IMR-90 (cell line): ENCODE measurements around the gene MIER3. TPM values are rescaled to one million over a fixed set of nuclear protein-coding genes. Genes with fewer than 3 reads are reported as not detected.

ENCODE experiments used
- ATAC-seq: fragments of 200-7000 bp; cut with Tn5 transposase; 2 replicates; pipeline ENCODE4 v1.9.1; 2020; ENCODE audit warnings: low read depth, mild to moderate bottlenecking, moderate library complexity
- BruUV-seq: library from RNA; stranded (reverse); fragments of 400-500 nt; replicated peaks from 2 replicates; lab custom pipeline; 2021; lab: Mats Ljungman, UMichigan
- CTCF ChIA-PET: fragments of 300-600 bp; formaldehyde crosslinking; extraction: SDS; loops from one replicate; lab custom pipeline; 2021; ENCODE audit warnings: antibody characterized with exemption; lab: Yijun Ruan, JAX
- POLR2A ChIA-PET: fragments of 300-600 bp; sonication (Branson Sonifier 250); formaldehyde crosslinking; loops from one replicate; lab custom pipeline; 2022; ENCODE audit warnings: antibody characterized with exemption; ENCODE audit not compliant: unreplicated experiment; lab: Charles Lee
- DNase-seq: peaks from one replicate; pipeline ENCODE4 v3.0.0; 2013
- H2AFZ ChIP-seq: replicated peaks from 2 replicates; pipeline ENCODE3; 2013; ENCODE audit warnings: low read length, mild to moderate bottlenecking; ENCODE audit not compliant: poor library complexity
- H2AK5ac ChIP-seq: 2 replicates; pipeline ENCODE4 v1.6.1; 2013; ENCODE audit warnings: low read depth, low read length, inconsistent platforms
- H2AK9ac ChIP-seq: replicated peaks from 2 replicates; pipeline ENCODE3; 2013; ENCODE audit warnings: mild to moderate bottlenecking, low read depth, low read length, moderate library complexity; ENCODE audit not compliant: poor library complexity
- H2BK120ac ChIP-seq: 2 replicates; pipeline ENCODE4 v1.6.1; 2013; ENCODE audit warnings: low read depth, low read length, inconsistent platforms
- H2BK15ac ChIP-seq: 3 replicates; pipeline ENCODE4 v1.6.1; 2013; ENCODE audit warnings: low read depth, low read length, inconsistent platforms
- H2BK20ac ChIP-seq: 2 replicates; pipeline ENCODE4 v1.6.1; 2013; ENCODE audit warnings: low read depth, mild to moderate bottlenecking, inconsistent platforms, low read length, moderate library complexity
- H2BK5ac ChIP-seq: 2 replicates; pipeline ENCODE4 v1.6.1; 2013; ENCODE audit warnings: mild to moderate bottlenecking, low read depth, low read length, inconsistent platforms; ENCODE audit not compliant: poor library complexity, severe bottlenecking
- H3K14ac ChIP-seq: replicated peaks from 2 replicates; pipeline ENCODE4 v1.6.1; 2013; ENCODE audit warnings: low read depth, low read length, inconsistent platforms
- H3K18ac ChIP-seq: 2 replicates; pipeline ENCODE4 v1.6.1; 2013; ENCODE audit warnings: low read depth, low read length, control low read depth
- H3K23ac ChIP-seq: 2 replicates; pipeline ENCODE4 v1.6.1; 2013; ENCODE audit warnings: low read depth, low read length, inconsistent platforms
- H3K27ac ChIP-seq: 2 replicates; pipeline ENCODE4 v1.5.1; 2013; ENCODE audit warnings: mild to moderate bottlenecking, control low read depth, low read length; ENCODE audit not compliant: insufficient read depth
- H3K27me3 ChIP-seq: 2 replicates; pipeline ENCODE4 v1.6.1; 2013; ENCODE audit warnings: low read length; ENCODE audit not compliant: control insufficient read depth, insufficient read depth
- H3K36me3 ChIP-seq: 2 replicates; pipeline ENCODE4 v1.6.1; 2013; ENCODE audit warnings: low read length, mixed read lengths; ENCODE audit not compliant: control insufficient read depth, insufficient read depth
- H3K4ac ChIP-seq: 2 replicates; pipeline ENCODE4 v1.6.1; 2013; ENCODE audit warnings: low read depth, low read length, inconsistent platforms
- H3K4me1 ChIP-seq: 2 replicates; pipeline ENCODE4 v1.6.1; 2013; ENCODE audit warnings: low read length, mixed read lengths; ENCODE audit not compliant: control insufficient read depth, insufficient read depth
- H3K4me2 ChIP-seq: 2 replicates; pipeline ENCODE4 v1.6.1; 2013; ENCODE audit warnings: low read depth, mild to moderate bottlenecking, control low read depth, low read length, moderate library complexity
- H3K4me3 ChIP-seq: 2 replicates; pipeline ENCODE4 v1.5.1; 2013; ENCODE audit warnings: low read depth, mild to moderate bottlenecking, control low read depth, low read length, moderate library complexity; ENCODE audit not compliant: insufficient read depth
- H3K56ac ChIP-seq: 2 replicates; pipeline ENCODE4 v1.6.1; 2013; ENCODE audit warnings: low read length, inconsistent platforms; ENCODE audit not compliant: insufficient read depth; ENCODE audit errors: extremely low read depth
- H3K79me1 ChIP-seq, 2 experiments: 2 replicates each; pipeline ENCODE4 v1.6.1; 2013; ENCODE audit warnings: low read length in 2 of 2, inconsistent platforms in 1 of 2, low read depth in 1 of 2
- H3K9ac ChIP-seq: 2 replicates; pipeline ENCODE4 v1.6.1; 2013; ENCODE audit warnings: low read depth, low read length, control low read depth
- H3K9me1 ChIP-seq: 2 replicates; pipeline ENCODE4 v1.6.1; 2013; ENCODE audit warnings: low read length, inconsistent platforms; ENCODE audit not compliant: insufficient read depth
- H3K9me3 ChIP-seq: 2 replicates; pipeline ENCODE4 v1.6.1; 2013; ENCODE audit warnings: low read length; ENCODE audit not compliant: control insufficient read depth, insufficient read depth
- H4K20me1 ChIP-seq: 2 replicates; pipeline ENCODE4 v1.6.1; 2013; ENCODE audit warnings: low read length, inconsistent platforms; ENCODE audit not compliant: insufficient read depth
- H4K5ac ChIP-seq: 2 replicates; pipeline ENCODE4 v1.6.1; 2013; ENCODE audit warnings: mild to moderate bottlenecking, low read depth, low read length, control low read depth
- H4K8ac ChIP-seq, 2 experiments: 2 replicates each; pipeline ENCODE4 v1.6.1; 2013; ENCODE audit warnings: low read depth in 2 of 2, low read length in 2 of 2, control low read depth in 1 of 2, inconsistent platforms in 1 of 2
- H4K91ac ChIP-seq: 2 replicates; pipeline ENCODE4 v1.6.1; 2013; ENCODE audit warnings: low read depth, low read length, inconsistent platforms; ENCODE audit not compliant: insufficient read depth
- BHLHE40 ChIP-seq: fragments of 150-350 bp; IDR thresholded peaks from 2 replicates; pipeline ENCODE4 v1.6.1; 2016; ENCODE audit warnings: mild to moderate bottlenecking, low read depth, low read length
- CEBPB ChIP-seq: IDR thresholded peaks from 2 replicates; pipeline ENCODE4 v1.6.1; 2012; ENCODE audit warnings: low read depth, low read length, improper control_type of control experiment
- CHD1 ChIP-seq: IDR thresholded peaks from 2 replicates; pipeline ENCODE4 v1.6.1; 2012; ENCODE audit warnings: low read depth, low read length, improper control_type of control experiment
- CTCF ChIP-seq: conservative IDR thresholded peaks from 2 replicates; pipeline ENCODE4 v1.5.1; 2012; ENCODE audit warnings: mild to moderate bottlenecking, low read depth, low read length, improper control_type of control experiment
- ELK1 ChIP-seq: fragments of 150-350 bp; IDR thresholded peaks from 2 replicates; pipeline ENCODE4 v1.6.1; 2016; ENCODE audit warnings: low read depth, mild to moderate bottlenecking, low read length, moderate library complexity, borderline replicate concordance
- FOS ChIP-seq: fragments of 150-350 bp; IDR thresholded peaks from 2 replicates; pipeline ENCODE4 v1.6.1; 2016; ENCODE audit warnings: low read depth, low read length
- MAFK ChIP-seq: IDR thresholded peaks from 2 replicates; pipeline ENCODE4 v1.6.1; 2012; ENCODE audit warnings: low read depth, low read length, improper control_type of control experiment
- MAZ ChIP-seq: IDR thresholded peaks from 2 replicates; pipeline ENCODE4 v1.6.1; 2012; ENCODE audit warnings: low read depth, mild to moderate bottlenecking, low read length, improper control_type of control experiment, moderate library complexity, borderline replicate concordance
- MXI1 ChIP-seq: IDR thresholded peaks from 2 replicates; pipeline ENCODE4 v1.6.1; 2012; ENCODE audit warnings: low read depth, mild to moderate bottlenecking, low read length, moderate library complexity, borderline replicate concordance
- NFE2L2 ChIP-seq: fragments of 150-350 bp; IDR thresholded peaks from 2 replicates; pipeline ENCODE4 v1.6.1; 2016; ENCODE audit warnings: low read depth, mild to moderate bottlenecking, low read length
- POLR2A ChIP-seq: IDR thresholded peaks from 2 replicates; pipeline ENCODE4 v1.6.1; 2012; ENCODE audit warnings: mild to moderate bottlenecking, low read depth, low read length
- RAD21 ChIP-seq: IDR thresholded peaks from 2 replicates; pipeline ENCODE4 v1.6.1; 2012; ENCODE audit warnings: low read length, improper control_type of control experiment
- RCOR1 ChIP-seq: IDR thresholded peaks from 2 replicates; pipeline ENCODE4 v1.6.1; 2012; ENCODE audit warnings: mild to moderate bottlenecking, low read length, improper control_type of control experiment; ENCODE audit not compliant: insufficient replicate concordance
- RFX5 ChIP-seq: IDR thresholded peaks from 2 replicates; pipeline ENCODE4 v1.8.0; 2012; ENCODE audit warnings: low read depth, mild to moderate bottlenecking, low read length, moderate library complexity
- SMC3 ChIP-seq: fragments of 150-350 bp; IDR thresholded peaks from 2 replicates; pipeline ENCODE4 v1.6.1; 2016; ENCODE audit warnings: low read depth, mild to moderate bottlenecking, antibody characterized with exemption, low read length, moderate library complexity
- USF2 ChIP-seq: fragments of 150-350 bp; IDR thresholded peaks from 2 replicates; pipeline ENCODE4 v1.6.1; 2017; ENCODE audit warnings: mild to moderate bottlenecking, antibody characterized with exemption, low read length, low read depth
- WGBS, 2 experiments: methylation state at CpG; one replicate each; pipeline versions ENCODE4 v1.1.5 to v1.1.7; 2013; ENCODE audit warnings: missing lambda C conversion rate in 2 of 2; ENCODE audit not compliant: insufficient read length in 1 of 2; ENCODE audit errors: extremely low coverage in 2 of 2; 5-methylcytosine and 5-hydroxymethylcytosine counted together
- dilution Hi-C: fragments of 300-500 bp; cut with HindIII; formaldehyde crosslinking; loops from one replicate; pipeline ENCODE4 v1.14.3; 2018; ENCODE audit warnings: low sequenced_read_pairs; ENCODE audit not compliant: unreplicated experiment
- in situ Hi-C: fragments of 300-500 bp; cut with MboI; formaldehyde crosslinking; loops from 3 replicates; pipeline ENCODE4 v1.14.3; 2019; ENCODE audit warnings: low sequenced_read_pairs, inconsistent platforms, mixed read lengths
- intact Hi-C: fragments of 100-400 bp; cut with micrococcal nuclease; formaldehyde crosslinking; loops from 2 replicates; pipeline ENCODE4 v1.10.0; 2022
- polyA plus RNA-seq, 3 experiments: library from polyadenylated mRNA; depleted of rRNA; stranded (reverse); fragments of >200 nt; gene quantifications; 2 replicates each; pipeline ENCODE4 v1.2.3, GENCODE V29; 2012; ENCODE audit warnings: low replicate concordance in 1 of 3
- total RNA-seq: library from RNA; depleted of rRNA; stranded (reverse); fragments of >200 nt; gene quantifications from 2 replicates; pipeline ENCODE4 v1.2.3, GENCODE V29; 2012

The MIER3 gene
- total and polyA plus RNA-seq, 2 of the 4 experiments (the other 2 are of a cell fraction): 6.4 to 22.9 TPM

- POLR2A ChIA-PET: no interaction called here
- no peak overlapping the region for H2AK9ac ChIP-seq
- no peaks in the 10 kb centered on the region for H3K9me3 ChIP-seq
- CTCF ChIA-PET: no interaction called here
- H3K23ac ChIP-seq: no peak overlapping the region
- H3K4ac ChIP-seq: no peak overlapping the region
- H3K4me3 ChIP-seq: no peak overlapping the region
- H3K36me3 ChIP-seq: no peaks in the 10 kb centered on the region
- intact Hi-C loops (no loop called here), dilution Hi-C loops (no loop called here), in situ Hi-C loops (no loop called here)
- H2BK20ac ChIP-seq: no peak overlapping the region
- H2BK120ac ChIP-seq: no peak overlapping the region
- DNase-seq: no peak
- H2BK15ac ChIP-seq: no peak overlapping the region
- H3K56ac ChIP-seq: no peak overlapping the region
- 67% methylated on average over 1 of the region's 6 CpGs; no CpG with 5 or more reads in 1 of the 2 experiments for WGBS, 2 experiments
- no peak overlapping the region for H3K9ac ChIP-seq
- BruUV-seq: no TSS peak
- no peaks in the 10 kb centered on the region for H4K20me1 ChIP-seq
- ATAC-seq: no peak
- no peak overlapping the region for H3K4me2 ChIP-seq
- H3K4me1 ChIP-seq: no peaks in the 10 kb centered on the region
- no peak overlapping the region for H2AK5ac ChIP-seq
- no peak overlapping the region for H4K91ac ChIP-seq
- TF ChIP-seq RFX5 (no peak), RCOR1 (no peak), CHD1 (no peak), CTCF (no peak), ELK1 (no peak), MAZ (no peak), CEBPB (no peak), USF2 (no peak), MAFK (no peak), MXI1 (no peak), POLR2A (no peak), NFE2L2 (no peak), FOS (no peak), RAD21 (no peak), BHLHE40 (no peak), SMC3 (no peak)
- no peaks in the 10 kb centered on the region for H3K79me1 ChIP-seq
- H4K5ac ChIP-seq: no peak overlapping the region
- no peak overlapping the region for H2BK5ac ChIP-seq
- no peak overlapping the region for H3K18ac ChIP-seq
- no peak overlapping the region for H3K14ac ChIP-seq
- H3K27ac ChIP-seq: no peak overlapping the region
- peaks cover 45% of the 10 kb centered on the region for H3K27me3 ChIP-seq
- no peaks in the 10 kb centered on the region for H3K9me1 ChIP-seq
- no peak overlapping the region for H4K8ac ChIP-seq
- no peak overlapping the region for H2AFZ ChIP-seq
Observed at GRCh38 chr5:56961746-56962145, 9.8 kb upstream of the MIER3 start.
